H1 (cell line): ENCODE measurements around the gene PRRT1B. TPM values are rescaled to one million over a fixed set of nuclear protein-coding genes. Genes with fewer than 3 reads are reported as not detected.
A peak's percentile ranks its signal among the peaks of the same experiment; 100 is the strongest.

Experiments used
- CHD7 ChIP-seq: fragments of 300-600 bp; sonication (generic); IDR thresholded peaks from 2 replicates; pipeline ENCODE4 v1.7.1; 2012; ENCODE audit warnings: low read length, moderate library complexity, mild to moderate bottlenecking, inconsistent platforms; ENCODE audit not compliant: insufficient replicate concordance
- CTBP2 ChIP-seq: IDR thresholded peaks from 2 replicates; pipeline ENCODE4 v1.7.0; 2011; ENCODE audit warnings: borderline replicate concordance, mild to moderate bottlenecking, moderate library complexity, mixed read lengths, low read length; ENCODE audit not compliant: insufficient read depth, insufficient read length
- EGR1 ChIP-seq: IDR thresholded peaks from 2 replicates; pipeline ENCODE4 v1.6.1; 2011; ENCODE audit warnings: low read depth, low read length, borderline replicate concordance
- GABPA ChIP-seq: IDR thresholded peaks from 2 replicates; pipeline ENCODE4 v1.6.1; 2011; ENCODE audit warnings: mild to moderate bottlenecking, low read length, moderate library complexity, borderline replicate concordance; ENCODE audit not compliant: insufficient read depth
- NRF1 ChIP-seq: IDR thresholded peaks from 2 replicates; pipeline ENCODE4 v1.6.1; 2011; ENCODE audit warnings: mild to moderate bottlenecking, low read depth, low read length, improper control_type of control experiment
- SAP30 ChIP-seq: fragments of 300-600 bp; sonication (generic); IDR thresholded peaks from 2 replicates; pipeline ENCODE4 v1.7.1; 2012; ENCODE audit warnings: low read length, moderate library complexity, mild to moderate bottlenecking, inconsistent platforms; ENCODE audit not compliant: insufficient read depth, insufficient replicate concordance
- SIX5 ChIP-seq: IDR thresholded peaks from 2 replicates; pipeline ENCODE4 v1.6.1; 2011; ENCODE audit warnings: mild to moderate bottlenecking, low read depth, low read length
- TAF7 ChIP-seq: optimal IDR thresholded peaks from 2 replicates; pipeline ENCODE3; 2011; ENCODE audit warnings: low read depth, mild to moderate bottlenecking, inconsistent platforms, low read length, moderate library complexity, borderline replicate concordance
- YY1 ChIP-seq: IDR thresholded peaks from 2 replicates; pipeline ENCODE4 v1.6.1; 2011; ENCODE audit warnings: low read depth, mild to moderate bottlenecking, low read length
- polyA plus RNA-seq, 7 experiments: library from polyadenylated mRNA; depleted of rRNA in 3 of 7; stranded (reverse) in 5 of 7; unstranded in 2 of 7; fragments of >200 nt in 5 of 7; fragments of 200-250 nt in 2 of 7; gene quantifications; 1 replicate in 5 of 7; 2 replicates in 1 of 7; 4 replicates in 1 of 7; pipeline versions ENCODE4 v1.2.1 to v1.2.3, GENCODE V29; 2011 to 2013; ENCODE audit warnings: missing spikeins in 2 of 7, mixed read lengths in 2 of 7
- total RNA-seq: library from RNA; stranded (reverse); fragmentation: NEBNext Ultra II Directional; extraction: Animal tissue kit (Norgen Biotek cat#: 25700); gene quantifications from 2 replicates; pipeline ENCODE4 v1.2.1, GENCODE V29; 2021

Gene PRRT1B
- total and polyA plus RNA-seq, 2 of the 8 experiments (the other 6 are each of a cell fraction or from before 2014, with no cell fraction given), result 0.30 to 1.2 TPM

DNA sequence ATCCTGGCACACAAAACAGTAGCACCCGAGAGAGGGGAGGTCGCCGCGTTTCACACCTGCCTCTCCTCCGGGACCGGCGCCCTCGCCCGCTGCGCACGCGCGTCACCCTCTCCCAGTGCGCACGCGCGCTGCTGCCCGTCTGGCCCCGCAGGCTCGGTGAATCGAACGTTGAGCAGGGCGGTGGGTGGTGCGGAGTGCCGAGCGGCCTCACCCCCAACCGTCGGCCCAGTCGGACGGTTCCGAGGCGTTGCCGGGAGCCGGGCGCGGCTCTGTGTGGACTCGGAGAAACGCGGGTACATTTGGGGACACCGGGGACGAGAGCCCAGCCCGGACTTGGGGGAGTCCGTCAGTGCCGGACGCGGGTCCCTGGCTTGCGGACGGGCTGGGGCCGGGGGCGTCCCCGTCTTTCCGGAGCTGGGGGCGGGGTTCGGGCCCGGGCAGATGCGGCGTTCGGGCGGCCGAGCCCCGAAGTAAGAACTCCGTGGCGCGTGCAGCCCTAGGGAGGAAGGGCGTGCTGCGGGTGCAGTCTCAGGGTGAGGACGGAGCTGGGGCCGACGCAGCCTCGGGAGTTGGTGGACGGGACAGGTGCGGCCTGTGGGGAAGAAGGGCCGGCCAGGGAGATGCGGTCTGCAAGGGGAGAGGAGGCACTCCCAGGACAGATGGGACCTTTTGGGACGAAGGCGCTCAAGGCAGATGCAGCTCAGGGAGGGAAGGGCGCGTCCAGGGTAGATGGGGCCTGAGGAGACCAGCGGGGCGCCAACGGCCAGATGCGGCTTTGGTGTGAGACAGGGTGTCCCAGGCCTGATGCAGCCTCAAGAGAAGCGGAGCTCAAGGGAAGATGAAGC lies 42.3 kb upstream of the PRRT1B start, which contains the start of gene POMT1 (continued):
- TF ChIP-seq GABPA (no peak), EGR1 (no peak), TAF7 (no peak), CHD7 (no peak), SIX5 (no peak), CTBP2 (peak; percentile 22), YY1 (no peak), NRF1 (peak; percentile 93), SAP30 (peak; percentile 53)
